IMR-90 (cell line): ENCODE results near the gene CATSPERE.
A peak's percentile ranks its signal among the peaks of the same experiment; 100 is the strongest.

Experiments
- CEBPB ChIP-seq: IDR thresholded peaks from 2 replicates; pipeline ENCODE4 v1.6.1; 2012; ENCODE audit warnings: low read depth, low read length, improper control_type of control experiment
- CHD1 ChIP-seq: IDR thresholded peaks from 2 replicates; pipeline ENCODE4 v1.6.1; 2012; ENCODE audit warnings: low read depth, low read length, improper control_type of control experiment
- MAFK ChIP-seq: IDR thresholded peaks from 2 replicates; pipeline ENCODE4 v1.6.1; 2012; ENCODE audit warnings: low read depth, low read length, improper control_type of control experiment
- MAZ ChIP-seq: IDR thresholded peaks from 2 replicates; pipeline ENCODE4 v1.6.1; 2012; ENCODE audit warnings: low read depth, mild to moderate bottlenecking, low read length, improper control_type of control experiment, moderate library complexity, borderline replicate concordance
- MXI1 ChIP-seq: IDR thresholded peaks from 2 replicates; pipeline ENCODE4 v1.6.1; 2012; ENCODE audit warnings: low read depth, mild to moderate bottlenecking, low read length, moderate library complexity, borderline replicate concordance
- NFE2L2 ChIP-seq: fragments of 150-350 bp; IDR thresholded peaks from 2 replicates; pipeline ENCODE4 v1.6.1; 2016; ENCODE audit warnings: low read depth, mild to moderate bottlenecking, low read length
- POLR2A ChIP-seq: IDR thresholded peaks from 2 replicates; pipeline ENCODE4 v1.6.1; 2012; ENCODE audit warnings: mild to moderate bottlenecking, low read depth, low read length
- RCOR1 ChIP-seq: IDR thresholded peaks from 2 replicates; pipeline ENCODE4 v1.6.1; 2012; ENCODE audit warnings: mild to moderate bottlenecking, low read length, improper control_type of control experiment; ENCODE audit not compliant: insufficient replicate concordance
- RFX5 ChIP-seq: IDR thresholded peaks from 2 replicates; pipeline ENCODE4 v1.8.0; 2012; ENCODE audit warnings: low read depth, mild to moderate bottlenecking, low read length, moderate library complexity
- SMC3 ChIP-seq: fragments of 150-350 bp; IDR thresholded peaks from 2 replicates; pipeline ENCODE4 v1.6.1; 2016; ENCODE audit warnings: low read depth, mild to moderate bottlenecking, antibody characterized with exemption, low read length, moderate library complexity
- TF ChIP-seq, protein P1 (sequence below): conservative IDR thresholded peaks from 2 replicates; pipeline ENCODE4 v1.5.1; 2012; ENCODE audit warnings: mild to moderate bottlenecking, low read depth, low read length, improper control_type of control experiment
- TF ChIP-seq, protein P2 (sequence below): fragments of 150-350 bp; IDR thresholded peaks from 2 replicates; pipeline ENCODE4 v1.6.1; 2017; ENCODE audit warnings: mild to moderate bottlenecking, antibody characterized with exemption, low read length, low read depth
- TF ChIP-seq, protein P3 (sequence below): fragments of 150-350 bp; IDR thresholded peaks from 2 replicates; pipeline ENCODE4 v1.6.1; 2016; ENCODE audit warnings: low read depth, mild to moderate bottlenecking, low read length, moderate library complexity, borderline replicate concordance

DNA sequence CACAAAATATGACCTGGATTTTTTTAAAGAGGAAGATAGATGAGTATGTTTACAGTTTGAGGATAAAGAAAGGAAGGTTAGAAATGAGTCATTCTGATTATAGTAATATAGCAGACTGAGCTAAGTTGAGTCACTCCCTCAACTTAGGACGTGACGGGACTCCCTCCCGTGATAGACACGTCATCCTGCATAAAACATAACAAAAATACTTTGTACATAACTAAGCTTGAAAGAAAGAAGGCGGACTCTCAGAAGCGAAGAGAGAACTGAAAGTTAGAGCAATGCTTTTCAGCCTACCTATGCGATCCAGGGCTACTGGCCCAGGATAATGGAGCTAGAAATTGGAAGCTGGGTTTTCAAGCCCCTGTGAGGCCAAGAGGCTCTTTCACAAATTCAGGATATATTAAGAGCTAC lies 138.9 kb downstream of the CATSPERE start:
- TF ChIP-seq MAZ (no peak), NFE2L2 (no peak), RFX5 (no peak), SMC3 (no peak), POLR2A (peak; percentile 81), MXI1 (no peak), MAFK (peak; percentile 41; the same call in 1 of the 2 replicates), CEBPB (peak; percentile 46), RCOR1 (no peak), CHD1 (no peak)
- TF ChIP-seq, protein P1, sequence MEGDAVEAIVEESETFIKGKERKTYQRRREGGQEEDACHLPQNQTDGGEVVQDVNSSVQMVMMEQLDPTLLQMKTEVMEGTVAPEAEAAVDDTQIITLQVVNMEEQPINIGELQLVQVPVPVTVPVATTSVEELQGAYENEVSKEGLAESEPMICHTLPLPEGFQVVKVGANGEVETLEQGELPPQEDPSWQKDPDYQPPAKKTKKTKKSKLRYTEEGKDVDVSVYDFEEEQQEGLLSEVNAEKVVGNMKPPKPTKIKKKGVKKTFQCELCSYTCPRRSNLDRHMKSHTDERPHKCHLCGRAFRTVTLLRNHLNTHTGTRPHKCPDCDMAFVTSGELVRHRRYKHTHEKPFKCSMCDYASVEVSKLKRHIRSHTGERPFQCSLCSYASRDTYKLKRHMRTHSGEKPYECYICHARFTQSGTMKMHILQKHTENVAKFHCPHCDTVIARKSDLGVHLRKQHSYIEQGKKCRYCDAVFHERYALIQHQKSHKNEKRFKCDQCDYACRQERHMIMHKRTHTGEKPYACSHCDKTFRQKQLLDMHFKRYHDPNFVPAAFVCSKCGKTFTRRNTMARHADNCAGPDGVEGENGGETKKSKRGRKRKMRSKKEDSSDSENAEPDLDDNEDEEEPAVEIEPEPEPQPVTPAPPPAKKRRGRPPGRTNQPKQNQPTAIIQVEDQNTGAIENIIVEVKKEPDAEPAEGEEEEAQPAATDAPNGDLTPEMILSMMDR = no peak
- TF ChIP-seq, protein P2, sequence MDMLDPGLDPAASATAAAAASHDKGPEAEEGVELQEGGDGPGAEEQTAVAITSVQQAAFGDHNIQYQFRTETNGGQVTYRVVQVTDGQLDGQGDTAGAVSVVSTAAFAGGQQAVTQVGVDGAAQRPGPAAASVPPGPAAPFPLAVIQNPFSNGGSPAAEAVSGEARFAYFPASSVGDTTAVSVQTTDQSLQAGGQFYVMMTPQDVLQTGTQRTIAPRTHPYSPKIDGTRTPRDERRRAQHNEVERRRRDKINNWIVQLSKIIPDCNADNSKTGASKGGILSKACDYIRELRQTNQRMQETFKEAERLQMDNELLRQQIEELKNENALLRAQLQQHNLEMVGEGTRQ = peak; percentile 45; the same call in 1 of the 2 replicates
- TF ChIP-seq, protein P3, sequence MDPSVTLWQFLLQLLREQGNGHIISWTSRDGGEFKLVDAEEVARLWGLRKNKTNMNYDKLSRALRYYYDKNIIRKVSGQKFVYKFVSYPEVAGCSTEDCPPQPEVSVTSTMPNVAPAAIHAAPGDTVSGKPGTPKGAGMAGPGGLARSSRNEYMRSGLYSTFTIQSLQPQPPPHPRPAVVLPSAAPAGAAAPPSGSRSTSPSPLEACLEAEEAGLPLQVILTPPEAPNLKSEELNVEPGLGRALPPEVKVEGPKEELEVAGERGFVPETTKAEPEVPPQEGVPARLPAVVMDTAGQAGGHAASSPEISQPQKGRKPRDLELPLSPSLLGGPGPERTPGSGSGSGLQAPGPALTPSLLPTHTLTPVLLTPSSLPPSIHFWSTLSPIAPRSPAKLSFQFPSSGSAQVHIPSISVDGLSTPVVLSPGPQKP = no peak
